DND-41 (cell line): ENCODE results near the gene SLAMF1.
"Not testable (repeated sequence)": the region's sequence is repeated elsewhere in the genome, so short reads cannot be mapped to it uniquely, and the experiment has no call there.

Experiments
- ATAC-seq: fragments of 200-7000 bp; cut with Tn5 transposase; 3 replicates; pipeline ENCODE4 v1.9.1; 2021; ENCODE audit warnings: low read depth; ENCODE audit not compliant: insufficient read depth
- DNase-seq: peaks from one replicate; pipeline ENCODE4 v3.0.0-alpha.2; 2020
- H2AFZ ChIP-seq: 2 replicates; pipeline ENCODE4 v1.6.0; 2012; ENCODE audit warnings: low read depth, low read length
- H3K27ac ChIP-seq: 2 replicates; pipeline ENCODE4 v1.5.1; 2012; ENCODE audit warnings: low read length, inconsistent platforms
- H3K27me3 ChIP-seq: fragments of 200-600 bp; sonication (generic); 2 replicates; pipeline ENCODE4 v1.6.0; 2012; ENCODE audit warnings: low read length, mild to moderate bottlenecking, inconsistent platforms; ENCODE audit not compliant: insufficient read depth, poor library complexity
- H3K36me3 ChIP-seq: 2 replicates; pipeline ENCODE4 v1.5.1; 2012; ENCODE audit warnings: low read length, inconsistent platforms; ENCODE audit not compliant: insufficient read depth
- H3K4me1 ChIP-seq: 2 replicates; pipeline ENCODE4 v1.5.1; 2012; ENCODE audit warnings: mild to moderate bottlenecking, low read length; ENCODE audit not compliant: insufficient read depth
- H3K4me2 ChIP-seq: 2 replicates; pipeline ENCODE4 v1.6.0; 2012; ENCODE audit warnings: mild to moderate bottlenecking, moderate library complexity, low read length, inconsistent platforms; ENCODE audit not compliant: insufficient read depth
- H3K4me3 ChIP-seq, 2 experiments: fragments of 200-600 bp in 1 of 2; shearing (Covaris generic) in 1 of 2; 2 replicates each; pipeline ENCODE4 v1.5.1; 2012 to 2016; ENCODE audit warnings: inconsistent platforms in 2 of 2, low read length in 2 of 2, mild to moderate bottlenecking in 2 of 2, low read depth in 1 of 2, moderate library complexity in 1 of 2
- H3K79me2 ChIP-seq: 2 replicates; pipeline ENCODE4 v1.6.0; 2012; ENCODE audit warnings: low read length, inconsistent platforms; ENCODE audit not compliant: insufficient read depth
- H3K9ac ChIP-seq: 2 replicates; pipeline ENCODE4 v1.6.0; 2012; ENCODE audit warnings: low read depth, mild to moderate bottlenecking, inconsistent platforms, low read length, moderate library complexity
- H3K9me3 ChIP-seq: 2 replicates; pipeline ENCODE4 v1.5.1; 2012; ENCODE audit warnings: low read length, moderate library complexity, mild to moderate bottlenecking, inconsistent platforms; ENCODE audit not compliant: insufficient read depth, severe bottlenecking
- H4K20me1 ChIP-seq: 2 replicates; pipeline ENCODE4 v1.6.0; 2012; ENCODE audit warnings: low read length; ENCODE audit not compliant: insufficient read depth
- EZH2 ChIP-seq: IDR thresholded peaks from 3 replicates; pipeline ENCODE4 v1.6.1; 2012; ENCODE audit warnings: borderline replicate concordance, low read depth, mild to moderate bottlenecking, moderate library complexity, low read length, inconsistent platforms; ENCODE audit not compliant: severe bottlenecking
- TF ChIP-seq, protein P1 (sequence below): IDR thresholded peaks from 2 replicates; pipeline ENCODE4 v1.5.1; 2012; ENCODE audit warnings: borderline replicate concordance, low read length, moderate library complexity, mild to moderate bottlenecking; ENCODE audit not compliant: poor library complexity, severe bottlenecking; ENCODE audit errors: extremely low read depth

The SLAMF1 gene

GRCh38 chr1:160628799-160629263 is 18.0 kb downstream of the SLAMF1 start:
- TF ChIP-seq, protein P1, sequence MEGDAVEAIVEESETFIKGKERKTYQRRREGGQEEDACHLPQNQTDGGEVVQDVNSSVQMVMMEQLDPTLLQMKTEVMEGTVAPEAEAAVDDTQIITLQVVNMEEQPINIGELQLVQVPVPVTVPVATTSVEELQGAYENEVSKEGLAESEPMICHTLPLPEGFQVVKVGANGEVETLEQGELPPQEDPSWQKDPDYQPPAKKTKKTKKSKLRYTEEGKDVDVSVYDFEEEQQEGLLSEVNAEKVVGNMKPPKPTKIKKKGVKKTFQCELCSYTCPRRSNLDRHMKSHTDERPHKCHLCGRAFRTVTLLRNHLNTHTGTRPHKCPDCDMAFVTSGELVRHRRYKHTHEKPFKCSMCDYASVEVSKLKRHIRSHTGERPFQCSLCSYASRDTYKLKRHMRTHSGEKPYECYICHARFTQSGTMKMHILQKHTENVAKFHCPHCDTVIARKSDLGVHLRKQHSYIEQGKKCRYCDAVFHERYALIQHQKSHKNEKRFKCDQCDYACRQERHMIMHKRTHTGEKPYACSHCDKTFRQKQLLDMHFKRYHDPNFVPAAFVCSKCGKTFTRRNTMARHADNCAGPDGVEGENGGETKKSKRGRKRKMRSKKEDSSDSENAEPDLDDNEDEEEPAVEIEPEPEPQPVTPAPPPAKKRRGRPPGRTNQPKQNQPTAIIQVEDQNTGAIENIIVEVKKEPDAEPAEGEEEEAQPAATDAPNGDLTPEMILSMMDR = no peak
- TF ChIP-seq EZH2 = no peak
- no peaks in the 10 kb centered on the region for H4K20me1 ChIP-seq
- ATAC-seq = peak; percentile 72

GRCh38 chr1:160627677-160628289 is 19.1 kb downstream of the SLAMF1 start:
- H3K79me2 ChIP-seq, H4K20me1 ChIP-seq, H3K9me3 ChIP-seq, H3K36me3 ChIP-seq, DNase-seq, H3K27me3 ChIP-seq, ATAC-seq: not testable (repeated sequence)
- peak overlapping the region; percentile 61; the same call in 1 of the 2 replicates for H3K9ac ChIP-seq
- peak overlapping the region in 1 of 2 experiments; percentile 24; a peak in 1 of 4 replicates for H3K4me3 ChIP-seq
- H2AFZ ChIP-seq = peak overlapping the region; percentile 68
- peak overlapping the region; percentile 94 for H3K27ac ChIP-seq
- H3K4me2 ChIP-seq = peak overlapping the region; percentile 64
- peaks cover 95% of the 10 kb centered on the region for H3K4me1 ChIP-seq

More at GRCh38 chr1:160628799-160629263, 18.0 kb downstream of the SLAMF1 start:
- peak overlapping the region; percentile 94 for H3K27ac ChIP-seq
- H3K79me2 ChIP-seq = no peaks in the 10 kb centered on the region
- H3K4me2 ChIP-seq = peak overlapping the region; percentile 64
- H3K4me1 ChIP-seq = peaks cover 93% of the 10 kb centered on the region
- peak overlapping the region in 1 of 2 experiments; percentile 46; a peak in 2 of 4 replicates for H3K4me3 ChIP-seq
- H2AFZ ChIP-seq = peak overlapping the region; percentile 68
- no peaks in the 10 kb centered on the region for H3K36me3 ChIP-seq
- no peaks in the 10 kb centered on the region for H3K9me3 ChIP-seq
- no peaks in the 10 kb centered on the region for H3K27me3 ChIP-seq
- peak overlapping the region; percentile 61 for H3K9ac ChIP-seq
- DNase-seq = peak; percentile 78

DNA sequence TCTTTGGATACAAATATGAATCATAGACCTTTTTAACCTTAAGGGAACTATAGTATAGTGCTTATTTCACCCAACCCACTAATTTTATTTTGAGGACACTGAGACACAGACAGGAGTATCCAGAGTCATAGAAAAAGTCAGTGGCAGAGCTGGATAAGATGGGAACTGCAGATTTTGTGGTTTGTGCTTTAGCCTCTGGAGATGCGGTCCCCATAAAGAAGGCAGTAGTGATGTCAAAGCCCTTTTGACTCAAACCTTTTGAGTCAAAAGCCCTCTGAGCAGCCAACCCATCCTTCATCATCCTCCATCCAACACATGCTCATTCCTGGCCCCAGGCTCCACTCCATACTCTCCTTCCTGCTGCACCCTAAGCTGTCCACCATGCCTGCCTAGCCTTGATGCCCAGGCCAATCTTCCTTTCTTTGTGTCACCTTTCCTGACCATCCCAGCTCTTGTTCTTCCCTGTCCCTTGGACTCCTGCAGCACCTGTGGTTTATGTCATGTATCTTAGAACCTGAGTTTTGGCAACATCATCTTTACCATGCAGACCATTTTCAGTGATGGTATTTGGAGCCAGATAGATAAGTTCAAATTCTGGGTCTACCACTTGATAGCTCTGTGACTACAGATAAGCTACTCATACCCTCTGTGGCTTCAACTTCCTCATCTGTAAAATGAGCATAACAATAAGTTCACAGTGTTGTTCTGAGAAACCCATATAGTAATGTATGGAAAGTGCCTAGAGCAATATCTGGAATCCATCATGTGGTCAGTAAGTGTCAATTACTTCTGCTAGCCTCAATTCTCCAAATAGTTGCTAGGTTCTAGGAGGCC is 20.1 kb downstream of the SLAMF1 start:
- H3K4me3 ChIP-seq = no peak overlapping the region
- no peaks in the 10 kb centered on the region for H4K20me1 ChIP-seq
- no peak overlapping the region for H3K4me2 ChIP-seq
- no peak for ATAC-seq
- H3K36me3 ChIP-seq = no peaks in the 10 kb centered on the region
- DNase-seq = no peak
- H3K9ac ChIP-seq = no peak overlapping the region
- H3K9me3 ChIP-seq = no peaks in the 10 kb centered on the region
- no peak overlapping the region for H2AFZ ChIP-seq
- no peaks in the 10 kb centered on the region for H3K79me2 ChIP-seq
- no peaks in the 10 kb centered on the region for H3K27me3 ChIP-seq
- peaks cover 98% of the 10 kb centered on the region for H3K4me1 ChIP-seq
- peak overlapping the region; percentile 94 for H3K27ac ChIP-seq
- TF ChIP-seq, protein P1 = no peak
- no peak for TF ChIP-seq EZH2
